ENCODE measurements around the gene RHOU.
"Not testable (repeated sequence)": the region's sequence is repeated elsewhere in the genome, so short reads cannot be mapped to it uniquely, and the experiment has no call there.

RHOU gene

GRCh38 chr1:228691926-228692325 is 43.4 kb upstream of the RHOU start:
- no peaks in the 10 kb centered on the region for H3K9me2 ChIP-seq (replicated peaks; ENCODE audit: insufficient read depth, low read length)
- no peaks in the 10 kb centered on the region for H3F3A ChIP-seq (ENCODE audit: insufficient read depth)
- H3K79me2 ChIP-seq (ENCODE audit: insufficient read depth, low read length): no peaks in the 10 kb centered on the region
- H3K9me3 ChIP-seq (ENCODE audit: insufficient read depth, low read length): no peaks in the 10 kb centered on the region
- H3K27ac ChIP-seq (ENCODE audit: low read depth, low read length): no peak overlapping the region
- no peak overlapping the region for H2AFZ ChIP-seq (ENCODE audit: low read depth, low read length, severe bottlenecking)
- H3K4me3 ChIP-seq (ENCODE audit: insufficient read depth, low read length, poor library complexity, severe bottlenecking): no peak overlapping the region
- TF ChIP-seq EZH2phosphoT487 (conservative IDR thresholded peaks at IDR 0.05; ENCODE audit: low read length) (no peak), CTCF (IDR thresholded peaks at IDR 0.05; ENCODE audit: insufficient read depth, low read length, poor library complexity, severe bottlenecking) (peak; percentile 27)
- H3K4me2 ChIP-seq (ENCODE audit: low read depth, low read length, poor library complexity, severe bottlenecking): no peak overlapping the region
- H3K36me3 ChIP-seq (ENCODE audit: low read length): no peaks in the 10 kb centered on the region
- H4K20me1 ChIP-seq (ENCODE audit: low read depth, low read length): no peaks in the 10 kb centered on the region
- no peak overlapping the region for H3K9ac ChIP-seq (ENCODE audit: low read length)
- no peaks in the 10 kb centered on the region for H3K27me3 ChIP-seq (ENCODE audit: low read length)

GRCh38 chr1:228694447-228694846 is 40.8 kb upstream of the RHOU start:
- not testable (repeated sequence) for H3K9me3 ChIP-seq (ENCODE audit: insufficient read depth, low read length); H3K36me3 ChIP-seq (ENCODE audit: low read length); H3K4me3 ChIP-seq (ENCODE audit: insufficient read depth, low read length, poor library complexity, severe bottlenecking); H3K27me3 ChIP-seq (ENCODE audit: low read length); H3F3A ChIP-seq (ENCODE audit: insufficient read depth); H2AFZ ChIP-seq (ENCODE audit: low read depth, low read length, severe bottlenecking); H3K27ac ChIP-seq (ENCODE audit: low read depth, low read length); H3K79me2 ChIP-seq (ENCODE audit: insufficient read depth, low read length); H4K20me1 ChIP-seq (ENCODE audit: low read depth, low read length); H3K9me2 ChIP-seq (replicated peaks; ENCODE audit: insufficient read depth, low read length); H3K9ac ChIP-seq (ENCODE audit: low read length); H3K4me2 ChIP-seq (ENCODE audit: low read depth, low read length, poor library complexity, severe bottlenecking)

- H3K79me2 ChIP-seq (ENCODE audit: insufficient read depth, low read length): no peaks in the 10 kb centered on the region
- no peaks in the 10 kb centered on the region for H4K20me1 ChIP-seq (ENCODE audit: low read depth, low read length)
- no peaks in the 10 kb centered on the region for H3K36me3 ChIP-seq (ENCODE audit: low read length)
- no peak for TF ChIP-seq CTCF (IDR thresholded peaks at IDR 0.05; ENCODE audit: insufficient read depth, low read length, poor library complexity, severe bottlenecking)
- no peak for TF ChIP-seq EZH2phosphoT487 (conservative IDR thresholded peaks at IDR 0.05; ENCODE audit: low read length)
- no peaks in the 10 kb centered on the region for H3K9me2 ChIP-seq (replicated peaks; ENCODE audit: insufficient read depth, low read length)
- no peak overlapping the region for H3K9ac ChIP-seq (ENCODE audit: low read length)
- no peaks in the 10 kb centered on the region for H3K9me3 ChIP-seq (ENCODE audit: insufficient read depth, low read length)
- no peak overlapping the region for H2AFZ ChIP-seq (ENCODE audit: low read depth, low read length, severe bottlenecking)
- no peaks in the 10 kb centered on the region for H3F3A ChIP-seq (ENCODE audit: insufficient read depth)
- H3K27me3 ChIP-seq (ENCODE audit: low read length): no peaks in the 10 kb centered on the region
- H3K4me2 ChIP-seq (ENCODE audit: low read depth, low read length, poor library complexity, severe bottlenecking): no peak overlapping the region
- no peak overlapping the region for H3K4me3 ChIP-seq (ENCODE audit: insufficient read depth, low read length, poor library complexity, severe bottlenecking)
- no peak overlapping the region for H3K27ac ChIP-seq (ENCODE audit: low read depth, low read length)
Measured at GRCh38 chr1:228695015-228695955, 40.0 kb upstream of the RHOU start.

All from SU-DHL-6 (cell line).